Mucosa of rectum (tissue), 2 donors: ENCODE measurements around the gene FSD1.

Experiments used
- H3K27ac ChIP-seq, 2 donors: one replicate each; pipeline ENCODE4 v1.7.0; 2013; ENCODE audit warnings: inconsistent platforms in 2 of 2, low read depth in 2 of 2, low read length in 2 of 2
- H3K27me3 ChIP-seq, 2 donors: one replicate each; pipeline ENCODE4 v1.7.0; 2013; ENCODE audit warnings: low read length in 2 of 2; ENCODE audit not compliant: control insufficient read depth in 2 of 2, insufficient read depth in 2 of 2
- H3K36me3 ChIP-seq, 2 donors: one replicate each; pipeline ENCODE4 v1.7.0; 2013; ENCODE audit warnings: low read length in 2 of 2; ENCODE audit not compliant: control insufficient read depth in 2 of 2, insufficient read depth in 2 of 2
- H3K4me1 ChIP-seq, 2 donors: one replicate each; pipeline ENCODE4 v1.7.0; 2013; ENCODE audit warnings: low read length in 2 of 2, mild to moderate bottlenecking in 1 of 2; ENCODE audit not compliant: control insufficient read depth in 2 of 2, insufficient read depth in 2 of 2
- H3K4me3 ChIP-seq, 2 donors: one replicate each; pipeline ENCODE4 v1.7.0; 2013; ENCODE audit warnings: low read length in 2 of 2
- H3K9ac ChIP-seq, 2 donors: one replicate each; pipeline ENCODE4 v1.7.0; 2013; ENCODE audit warnings: low read length in 2 of 2, low read depth in 1 of 2, mild to moderate bottlenecking in 1 of 2
- H3K9me3 ChIP-seq, 2 donors: one replicate each; pipeline ENCODE4 v1.7.0; 2013; ENCODE audit warnings: low read length in 2 of 2; ENCODE audit not compliant: control insufficient read depth in 2 of 2
- donor health status: healthy.
- donor health status: Normal muscosa, but diverticular disease.

FSD1 gene

GRCh38 chr19:4304538-4305256 is at the start of gene FSD1:
FSD1 (plus strand) TSS chr19:4304598; CDS start chr19:4304747, 149 bp downstream.
- no peaks in the 10 kb centered on the region for H3K4me1 ChIP-seq
- no peaks in the 10 kb centered on the region for H3K27me3 ChIP-seq
- H3K36me3 ChIP-seq, result no peaks in the 10 kb centered on the region
- H3K9ac ChIP-seq, result no peak within 1 kb of the TSS
- H3K4me3 ChIP-seq, result no peak within 1 kb of the TSS
- no peak within 1 kb of the TSS for H3K27ac ChIP-seq
- no peaks in the 10 kb centered on the region for H3K9me3 ChIP-seq

DNA sequence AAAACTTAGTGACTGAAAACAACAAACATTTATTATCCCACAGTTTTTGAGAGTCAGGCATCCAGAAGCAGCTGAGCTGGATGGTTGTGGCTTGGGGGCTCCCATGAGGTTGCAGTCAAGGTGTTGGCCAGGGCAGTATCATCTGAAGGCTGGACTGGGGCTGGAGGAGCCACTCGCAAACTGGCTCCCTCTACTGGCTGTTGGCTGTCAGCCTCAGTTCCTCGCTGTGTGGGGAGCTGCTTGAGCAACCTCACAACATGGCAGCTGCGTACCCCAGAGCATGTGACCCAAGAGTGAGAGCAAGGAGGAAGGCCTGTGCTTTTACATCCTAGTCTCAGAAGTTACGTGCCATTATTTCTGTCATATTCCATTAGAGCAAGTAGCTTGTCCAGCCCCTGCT is 47.8 kb upstream of the FSD1 start:
- Histone ChIP-seq H3K36me3 (peaks cover 34 to 55% of the 10 kb centered on the region in 2 donors), H3K4me1 (no peaks in the 10 kb centered on the region), H3K9me3 (no peaks in the 10 kb centered on the region)

GRCh38 chr19:4257025-4257424 is 47.4 kb upstream of the FSD1 start:
- H3K36me3 ChIP-seq, result peaks cover 34 to 55% of the 10 kb centered on the region in 2 donors
- no peak overlapping the region for H3K27ac ChIP-seq
- no peak overlapping the region for H3K9ac ChIP-seq
- no peaks in the 10 kb centered on the region for H3K4me1 ChIP-seq
- no peaks in the 10 kb centered on the region for H3K27me3 ChIP-seq
- no peaks in the 10 kb centered on the region for H3K9me3 ChIP-seq
- H3K4me3 ChIP-seq, result no peak overlapping the region

More for the DNA sequence above, 47.8 kb upstream of the FSD1 start:
- Histone ChIP-seq H3K27me3 (no peaks in the 10 kb centered on the region), H3K4me3 (no peak overlapping the region), H3K27ac (no peak overlapping the region), H3K9ac (no peak overlapping the region)

- Histone ChIP-seq H3K9ac (no peak overlapping the region), H3K36me3 (peaks cover 38 to 54% of the 10 kb centered on the region in 2 donors), H3K9me3 (no peaks in the 10 kb centered on the region), H3K4me3 (no peak overlapping the region), H3K27me3 (no peaks in the 10 kb centered on the region), H3K27ac (no peak overlapping the region), H3K4me1 (no peaks in the 10 kb centered on the region)
These were observed 46.2 kb upstream of the FSD1 start for GRCh38 chr19:4258181-4258580.

DNA sequence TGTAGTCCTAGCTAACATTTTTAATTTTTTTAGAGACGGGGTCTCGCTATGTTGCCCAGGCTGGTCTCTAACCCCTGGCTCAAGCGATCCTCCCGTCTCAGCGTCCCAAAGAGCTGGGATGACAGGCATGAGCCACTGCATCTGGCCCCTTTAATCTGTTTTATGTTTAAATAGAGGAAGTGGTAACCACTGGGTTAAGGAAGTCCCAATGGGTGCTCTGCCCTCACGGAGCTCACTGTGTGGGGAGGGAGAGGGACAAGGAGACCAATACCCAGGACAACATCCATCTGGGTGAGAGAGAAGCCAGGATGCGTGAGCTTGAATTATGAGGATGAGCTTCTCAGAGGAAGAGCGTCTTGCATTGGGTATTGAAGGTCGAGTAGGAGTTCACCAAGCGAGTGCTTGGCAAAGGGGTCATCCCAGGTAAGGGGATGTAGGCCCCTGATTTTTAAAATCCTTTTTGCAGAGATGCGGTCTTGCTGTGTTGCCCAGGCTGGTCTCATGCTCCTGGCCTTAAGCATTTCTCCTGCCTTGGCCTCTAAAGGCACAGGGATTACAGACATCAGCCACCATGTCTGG is 43.7 kb upstream of the FSD1 start:
- no peaks in the 10 kb centered on the region for H3K4me1 ChIP-seq
- H3K27ac ChIP-seq, result no peak overlapping the region
- H3K36me3 ChIP-seq, result peaks cover 26 to 43% of the 10 kb centered on the region in 2 donors
- H3K9ac ChIP-seq, result no peak overlapping the region
- no peaks in the 10 kb centered on the region for H3K27me3 ChIP-seq
- no peak overlapping the region for H3K4me3 ChIP-seq
- no peaks in the 10 kb centered on the region for H3K9me3 ChIP-seq

DNA sequence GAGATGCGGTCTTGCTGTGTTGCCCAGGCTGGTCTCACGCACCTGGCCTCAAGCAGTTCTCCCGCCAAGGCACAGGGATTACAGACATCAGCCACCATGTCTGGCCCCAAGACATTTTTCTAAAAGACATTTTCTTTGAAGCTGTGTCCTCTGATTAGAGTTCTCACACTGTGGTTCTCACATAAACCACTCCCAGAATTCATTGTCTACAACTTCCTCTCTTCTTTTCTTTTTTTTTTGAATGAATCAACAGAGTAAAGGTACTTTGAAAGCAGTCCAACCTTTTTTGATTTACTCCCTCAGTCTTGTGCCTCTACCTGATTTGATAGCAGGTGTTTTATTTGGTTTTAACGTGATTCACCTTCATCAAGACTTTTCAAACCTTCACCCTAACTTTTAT is 39.6 kb upstream of the FSD1 start:
- no peak overlapping the region for H3K4me3 ChIP-seq
- H3K9ac ChIP-seq, result no peak overlapping the region
- H3K36me3 ChIP-seq, result peaks cover 24 to 44% of the 10 kb centered on the region in 2 donors
- H3K27ac ChIP-seq, result no peak overlapping the region
- peaks cover 10 to 17% of the 10 kb centered on the region in 2 donors for H3K4me1 ChIP-seq
- no peaks in the 10 kb centered on the region for H3K27me3 ChIP-seq
- H3K9me3 ChIP-seq, result no peaks in the 10 kb centered on the region

DNA sequence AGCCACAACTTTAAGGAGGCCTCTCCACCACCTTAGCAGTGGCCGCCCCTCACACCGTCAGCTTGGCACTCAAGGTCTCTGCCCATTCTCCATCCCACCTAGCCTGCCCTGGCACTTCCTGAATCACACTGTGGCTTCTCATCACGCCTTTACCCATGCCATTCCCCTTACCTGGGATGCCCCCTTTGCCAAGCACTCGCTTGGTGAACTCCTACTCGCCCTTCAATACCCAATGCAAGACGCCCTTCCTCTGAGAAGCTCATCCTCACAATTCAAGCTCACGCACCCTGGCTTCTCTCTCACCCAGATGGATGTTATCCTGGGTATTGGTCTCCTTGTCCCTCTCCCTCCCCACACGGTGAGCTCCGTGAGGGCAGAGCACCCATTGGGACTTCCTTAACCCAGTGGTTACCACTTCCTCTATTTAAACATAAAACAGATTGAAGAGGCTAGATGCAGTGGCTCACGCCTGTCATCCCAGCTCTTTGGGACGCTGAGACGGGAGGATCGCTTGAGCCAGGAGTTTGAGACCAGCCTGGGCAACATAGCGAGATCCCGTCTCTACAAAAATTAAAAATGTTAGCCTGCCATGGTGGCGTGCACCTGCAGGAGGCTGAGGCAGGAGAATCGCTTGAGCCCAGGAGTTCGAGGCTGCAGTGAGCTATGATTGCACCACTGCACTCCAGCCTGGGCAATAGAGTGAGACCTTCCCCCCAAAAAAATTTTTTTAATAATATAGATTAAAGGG is 38.0 kb upstream of the FSD1 start:
- Histone ChIP-seq H3K4me3 (no peak overlapping the region), H3K4me1 (peaks cover 10 to 17% of the 10 kb centered on the region in 2 donors), H3K9me3 (no peaks in the 10 kb centered on the region), H3K9ac (no peak overlapping the region), H3K36me3 (peaks cover 20 to 40% of the 10 kb centered on the region in 2 donors), H3K27ac (no peak overlapping the region), H3K27me3 (no peaks in the 10 kb centered on the region)

DNA sequence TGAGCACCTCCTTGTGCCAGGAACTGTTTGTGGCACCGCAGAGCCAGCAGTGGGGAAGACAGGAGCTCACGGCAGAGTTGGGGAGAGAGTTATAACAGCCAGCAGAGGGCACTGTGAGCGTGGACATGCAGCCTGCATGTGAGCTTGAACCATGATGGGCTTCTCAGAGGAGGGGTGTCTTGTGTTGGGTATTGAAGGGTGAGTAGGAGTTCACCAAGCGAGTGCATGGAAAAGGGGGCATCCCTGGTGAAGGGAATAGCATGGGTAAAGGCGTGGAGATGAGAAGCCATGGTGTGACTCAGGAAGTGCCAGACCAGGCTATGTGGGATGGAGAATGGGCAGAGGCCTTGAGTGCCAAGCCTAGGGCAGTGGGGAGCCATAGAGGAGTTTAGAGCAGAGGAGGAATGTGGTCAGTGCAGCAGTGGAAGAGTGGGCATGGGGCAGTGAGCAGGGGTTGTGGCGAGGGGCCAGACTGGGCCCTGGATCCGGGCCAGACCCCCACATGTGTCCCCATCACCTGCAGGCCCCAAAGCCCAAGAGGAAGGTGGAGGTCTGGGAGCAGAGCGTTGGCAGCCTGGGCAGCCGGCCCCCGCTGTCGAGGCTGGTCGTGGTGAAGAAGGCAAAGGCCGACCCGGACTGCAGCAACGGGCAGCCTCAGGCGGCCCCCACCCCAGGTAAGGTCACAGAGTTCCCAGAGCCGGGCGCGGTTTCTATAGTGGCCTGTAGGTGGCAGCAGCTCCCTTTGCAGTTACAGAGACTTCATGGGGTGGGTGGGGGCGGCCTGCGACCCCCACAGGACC is 37.1 kb upstream of the FSD1 start:
- Histone ChIP-seq H3K4me1 (peaks cover 10 to 17% of the 10 kb centered on the region in 2 donors), H3K27me3 (no peaks in the 10 kb centered on the region), H3K36me3 (peaks cover 20 to 36% of the 10 kb centered on the region in 2 donors), H3K4me3 (no peak overlapping the region), H3K9ac (no peak overlapping the region), H3K27ac (peak overlapping the region; percentile 60 to 76), H3K9me3 (no peaks in the 10 kb centered on the region)

DNA sequence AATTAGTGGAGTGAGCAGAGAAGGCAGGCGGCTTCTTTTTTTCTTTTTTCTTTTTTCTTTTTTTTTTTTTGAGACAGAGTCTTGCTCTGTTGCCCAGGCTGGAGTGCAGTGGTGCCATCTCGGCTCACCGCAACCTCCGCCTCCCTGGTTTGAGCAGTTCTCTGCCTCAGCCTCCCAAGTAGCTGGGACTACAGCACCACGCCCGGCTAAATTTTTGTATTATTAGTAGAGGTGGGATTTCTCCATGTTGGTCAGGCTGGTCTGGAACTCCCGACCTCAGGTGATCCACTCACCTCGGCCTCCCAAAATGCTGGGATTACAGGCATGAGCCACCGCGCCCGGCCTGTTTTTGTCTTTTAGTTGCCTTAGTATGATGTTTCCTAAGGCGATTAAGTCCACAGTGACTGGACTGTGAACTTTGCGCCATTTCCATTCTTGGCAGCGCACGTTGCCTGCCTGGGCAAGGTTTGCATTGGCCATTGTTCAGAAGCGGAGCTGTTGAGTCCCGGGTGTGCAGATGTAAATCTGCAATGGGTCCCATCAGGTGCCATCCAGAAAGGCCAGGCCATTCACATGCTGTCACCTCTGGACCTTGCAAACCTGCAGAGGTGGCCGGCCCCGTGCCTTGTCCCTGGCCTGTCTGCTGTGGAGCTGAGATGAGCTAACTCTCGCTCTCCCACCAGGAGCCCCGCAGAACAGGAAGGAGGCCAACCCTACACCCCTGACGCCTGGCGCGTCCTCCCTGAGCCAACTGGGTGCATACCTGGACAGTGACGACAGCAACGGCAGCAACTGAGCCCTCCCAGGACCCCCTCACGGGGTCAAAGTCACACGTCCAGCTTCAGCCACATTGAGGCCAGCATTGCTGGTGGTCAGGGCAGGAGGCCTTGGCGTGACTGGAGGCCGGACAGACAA is 36.2 kb upstream of the FSD1 start:
- H3K27me3 ChIP-seq, result no peaks in the 10 kb centered on the region
- H3K4me3 ChIP-seq, result no peak overlapping the region
- peak overlapping the region; percentile 60 to 76 for H3K27ac ChIP-seq
- H3K36me3 ChIP-seq, result peaks cover 15 to 33% of the 10 kb centered on the region in 2 donors
- H3K4me1 ChIP-seq, result peaks cover 10 to 17% of the 10 kb centered on the region in 2 donors
- peak overlapping the region in 1 of 2 donors; percentile 32 for H3K9ac ChIP-seq
- no peaks in the 10 kb centered on the region for H3K9me3 ChIP-seq
